Adipocyte (in vitro differentiated cells): Measurements from ENCODE around the gene SRC.

Experiments
- DNase-seq: peaks from one replicate; pipeline ENCODE4 v3.0.0-alpha.2; 2015; ENCODE audit warnings: low read depth
- H3K27me3 ChIP-seq: replicated peaks from 2 replicates; pipeline ENCODE4 v1.7.0; 2013; ENCODE audit warnings: mild to moderate bottlenecking, low read length, moderate library complexity; ENCODE audit not compliant: control insufficient read depth, insufficient read depth
- H3K36me3 ChIP-seq: 2 replicates; pipeline ENCODE4 v1.7.0; 2013; ENCODE audit warnings: low read length, mild to moderate bottlenecking, moderate library complexity; ENCODE audit not compliant: control insufficient read depth, insufficient read depth, severe bottlenecking
- H3K4me1 ChIP-seq: 2 replicates; pipeline ENCODE4 v1.7.0; 2013; ENCODE audit warnings: mild to moderate bottlenecking, low read length, moderate library complexity; ENCODE audit not compliant: control insufficient read depth, insufficient read depth
- H3K4me3 ChIP-seq: 2 replicates; pipeline ENCODE4 v1.7.0; 2013; ENCODE audit warnings: mild to moderate bottlenecking, low read length, moderate library complexity
- H3K9ac ChIP-seq: 2 replicates; pipeline ENCODE4 v1.7.0; 2013; ENCODE audit warnings: mild to moderate bottlenecking, low read length, moderate library complexity
- H3K9me3 ChIP-seq: 2 replicates; pipeline ENCODE4 v1.7.0; 2013; ENCODE audit warnings: mild to moderate bottlenecking, low read length, moderate library complexity; ENCODE audit not compliant: control insufficient read depth

SRC gene

GRCh38 chr20:37416100-37416847 is 70.3 kb downstream of the SRC start:
- Histone ChIP-seq H3K4me3 (no peak overlapping the region), H3K4me1 (peaks cover 8% of the 10 kb centered on the region), H3K27me3 (peaks cover 46% of the 10 kb centered on the region), H3K36me3 (no peaks in the 10 kb centered on the region), H3K9me3 (no peaks in the 10 kb centered on the region), H3K9ac (no peak overlapping the region)
- DNase-seq = no peak

- Histone ChIP-seq H3K36me3 (no peaks in the 10 kb centered on the region), H3K4me1 (peaks cover 5% of the 10 kb centered on the region), H3K4me3 (no peak overlapping the region), H3K27me3 (peaks cover 52% of the 10 kb centered on the region), H3K9me3 (no peaks in the 10 kb centered on the region), H3K9ac (no peak overlapping the region)
- no peak for DNase-seq
These were observed 71.1 kb downstream of the SRC start for GRCh38 chr20:37416848-37417616.

- no peaks in the 10 kb centered on the region for H3K4me1 ChIP-seq
These were observed 71.9 kb downstream of the SRC start for GRCh38 chr20:37417617-37418467.

DNA sequence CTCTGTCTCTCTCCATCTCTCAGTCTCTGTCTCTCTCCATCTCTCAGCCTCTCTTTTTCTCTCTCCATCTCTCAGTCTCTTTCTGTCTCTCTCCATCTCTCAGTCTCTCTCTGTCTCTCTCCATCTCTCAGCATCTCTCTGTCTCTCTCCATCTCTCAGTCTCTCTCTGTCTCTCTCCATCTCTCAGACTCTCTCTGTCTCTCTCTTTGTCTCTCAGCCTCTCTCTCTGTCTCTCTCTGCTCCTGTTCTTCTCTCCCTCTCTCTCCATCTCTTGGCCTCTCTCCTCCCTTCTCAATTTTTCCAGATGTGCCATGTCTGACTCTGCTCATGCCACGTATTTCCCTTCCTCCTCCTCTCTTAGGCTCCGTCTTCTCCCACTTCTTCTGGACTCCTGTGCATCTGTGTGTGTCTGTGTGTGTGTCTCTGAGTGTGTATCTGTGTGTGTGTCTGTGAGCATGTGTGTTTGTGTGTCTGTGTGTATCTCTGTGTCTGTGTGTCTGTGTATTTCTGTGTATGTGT is 72.7 kb downstream of the SRC start:
- Histone ChIP-seq H3K27me3 (peaks cover 62% of the 10 kb centered on the region), H3K9ac (no peak overlapping the region), H3K4me1 (no peaks in the 10 kb centered on the region), H3K9me3 (no peaks in the 10 kb centered on the region), H3K4me3 (no peak overlapping the region), H3K36me3 (no peaks in the 10 kb centered on the region)
- DNase-seq = no peak

More at GRCh38 chr20:37417617-37418467, 71.9 kb downstream of the SRC start:
- Histone ChIP-seq H3K4me3 (no peak overlapping the region), H3K9ac (no peak overlapping the region), H3K27me3 (peaks cover 58% of the 10 kb centered on the region), H3K9me3 (no peaks in the 10 kb centered on the region), H3K36me3 (no peaks in the 10 kb centered on the region)
- DNase-seq = no peak

- H3K4me3 ChIP-seq = no peak overlapping the region
- H3K27me3 ChIP-seq = peaks cover 65% of the 10 kb centered on the region
- no peaks in the 10 kb centered on the region for H3K9me3 ChIP-seq
- H3K4me1 ChIP-seq = no peaks in the 10 kb centered on the region
- no peak overlapping the region for H3K9ac ChIP-seq
- H3K36me3 ChIP-seq = no peaks in the 10 kb centered on the region
- DNase-seq = no peak
These were observed 73.4 kb downstream of the SRC start for GRCh38 chr20:37419307-37419706.

DNA sequence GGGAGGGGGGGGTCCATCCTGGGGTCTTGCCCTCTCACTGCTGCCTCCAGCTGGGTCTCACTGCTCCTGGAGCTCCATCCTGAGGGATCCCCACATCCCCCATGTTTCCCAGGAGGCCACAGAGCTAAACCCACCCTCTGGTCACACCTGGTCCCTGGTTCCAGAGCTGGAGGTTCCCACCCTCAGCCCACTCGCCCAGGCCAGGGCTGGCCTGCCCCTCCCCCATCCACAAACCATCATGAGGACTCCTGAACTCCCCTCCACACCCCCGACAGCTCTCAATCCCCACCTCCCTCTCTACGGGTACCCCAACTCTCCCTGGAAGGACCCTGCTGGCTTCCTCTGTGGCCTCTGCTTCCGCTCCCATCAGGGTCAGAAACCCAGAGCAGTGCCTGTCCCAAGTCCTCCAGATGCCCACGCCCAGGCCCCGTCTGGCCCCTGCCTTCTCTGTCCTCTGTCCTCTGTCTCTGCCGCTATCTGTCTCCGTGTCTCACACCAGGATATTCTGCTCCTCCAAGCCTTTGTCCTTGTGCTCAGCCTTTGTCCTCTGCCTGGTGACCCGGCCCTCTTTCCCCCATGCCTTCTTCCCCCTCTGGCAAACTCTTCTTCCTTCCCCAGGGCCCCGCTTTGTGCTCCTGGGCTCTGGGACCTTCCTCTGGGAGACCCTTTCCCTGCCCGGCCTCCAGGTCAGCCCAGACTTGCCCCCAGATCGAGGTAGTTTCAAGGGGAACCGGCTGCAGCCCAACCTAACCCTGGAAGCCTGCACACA is 74.0 kb downstream of the SRC start:
- Histone ChIP-seq H3K4me3 (no peak overlapping the region), H3K36me3 (no peaks in the 10 kb centered on the region), H3K9ac (no peak overlapping the region), H3K4me1 (no peaks in the 10 kb centered on the region), H3K27me3 (peaks cover 69% of the 10 kb centered on the region), H3K9me3 (no peaks in the 10 kb centered on the region)
- no peak for DNase-seq

DNA sequence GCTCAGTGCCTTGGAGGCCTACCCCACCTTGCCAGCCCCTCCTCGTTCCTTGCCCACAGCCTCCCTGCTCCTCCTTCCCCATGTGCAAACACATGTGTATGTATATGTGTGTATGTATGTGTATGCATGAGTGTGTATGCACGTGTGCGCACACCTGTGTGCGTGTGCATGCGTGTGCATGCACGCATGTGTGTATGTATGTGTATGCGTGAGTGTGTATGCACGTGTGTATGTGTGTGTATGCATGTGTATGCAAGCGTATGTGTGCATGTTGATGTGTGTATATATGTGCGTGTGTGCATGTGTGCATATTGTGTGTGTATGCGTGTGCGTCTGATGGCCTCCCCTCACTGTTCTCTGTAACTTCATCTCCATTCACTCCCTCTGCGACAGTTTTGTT is 74.7 kb downstream of the SRC start:
- Histone ChIP-seq H3K27me3 (peaks cover 69% of the 10 kb centered on the region), H3K4me3 (no peak overlapping the region), H3K9me3 (no peaks in the 10 kb centered on the region), H3K9ac (no peak overlapping the region), H3K36me3 (no peaks in the 10 kb centered on the region), H3K4me1 (no peaks in the 10 kb centered on the region)
- no peak for DNase-seq

DNA sequence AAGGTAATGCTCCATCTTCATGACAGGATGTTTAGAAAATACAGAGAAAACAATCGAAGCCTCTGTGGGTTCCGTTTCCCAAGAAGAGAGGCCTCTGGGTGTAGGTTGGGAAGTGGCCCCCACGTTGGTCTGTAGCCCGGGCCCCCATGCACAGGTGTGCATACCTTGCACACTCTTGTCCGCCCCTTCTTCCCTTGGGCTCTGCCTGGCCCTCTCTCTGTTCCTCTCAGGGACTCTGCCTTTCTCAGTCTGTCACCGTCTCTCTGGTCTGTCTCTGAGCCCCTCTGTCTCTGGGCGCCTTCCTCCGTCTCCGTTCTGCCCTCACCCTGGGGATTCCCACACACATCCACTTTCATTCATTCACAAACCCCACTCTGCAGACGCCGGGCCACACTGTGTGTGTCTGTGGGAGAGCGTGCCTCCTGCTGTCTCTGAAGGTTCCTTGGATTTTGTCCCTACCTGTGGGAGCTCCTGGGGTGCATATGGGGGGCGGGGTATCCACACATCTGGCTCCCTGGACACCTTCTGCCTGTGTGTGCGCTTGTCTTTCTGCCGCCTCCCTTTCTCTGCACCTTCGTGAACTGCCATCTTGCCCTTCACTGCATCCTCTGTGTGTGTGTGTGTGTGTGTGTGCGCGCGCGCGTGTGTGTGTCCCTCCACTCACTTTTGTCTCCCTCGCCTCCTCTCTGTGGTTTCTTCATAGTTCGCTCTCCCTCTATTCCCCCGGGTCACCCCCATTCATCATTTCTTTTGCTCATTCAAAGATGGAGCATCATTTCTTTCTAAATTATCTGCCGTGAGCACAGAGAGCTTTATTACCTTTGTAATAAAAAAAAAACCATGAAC is 75.3 kb downstream of the SRC start:
- H3K9ac ChIP-seq = no peak overlapping the region
- H3K27me3 ChIP-seq = peaks cover 70% of the 10 kb centered on the region
- no peaks in the 10 kb centered on the region for H3K9me3 ChIP-seq
- H3K4me3 ChIP-seq = no peak overlapping the region
- DNase-seq = no peak
- no peaks in the 10 kb centered on the region for H3K36me3 ChIP-seq
- H3K4me1 ChIP-seq = no peaks in the 10 kb centered on the region

GRCh38 chr20:37421988-37422387 is 76.0 kb downstream of the SRC start:
- no peaks in the 10 kb centered on the region for H3K36me3 ChIP-seq
- H3K9ac ChIP-seq = no peak overlapping the region
- no peaks in the 10 kb centered on the region for H3K4me1 ChIP-seq
- H3K4me3 ChIP-seq = no peak overlapping the region
- no peak for DNase-seq
- peaks cover 76% of the 10 kb centered on the region for H3K27me3 ChIP-seq
- no peaks in the 10 kb centered on the region for H3K9me3 ChIP-seq

GRCh38 chr20:37422791-37423286 is 76.9 kb downstream of the SRC start:
- Histone ChIP-seq H3K4me1 (no peaks in the 10 kb centered on the region), H3K9ac (no peak overlapping the region), H3K36me3 (no peaks in the 10 kb centered on the region), H3K4me3 (no peak overlapping the region), H3K9me3 (no peaks in the 10 kb centered on the region), H3K27me3 (peaks cover 78% of the 10 kb centered on the region)
- no peak for DNase-seq
